DND-41 (cell line): ENCODE measurements around the gene CDKN1C.

ENCODE experiments used
- ATAC-seq: fragments of 200-7000 bp; cut with Tn5 transposase; 3 replicates; pipeline ENCODE4 v1.9.1; 2021; ENCODE audit warnings: low read depth; ENCODE audit not compliant: insufficient read depth
- DNase-seq: peaks from one replicate; pipeline ENCODE4 v3.0.0-alpha.2; 2020
- H2AFZ ChIP-seq: 2 replicates; pipeline ENCODE4 v1.6.0; 2012; ENCODE audit warnings: low read depth, low read length
- H3K27ac ChIP-seq: 2 replicates; pipeline ENCODE4 v1.5.1; 2012; ENCODE audit warnings: low read length, inconsistent platforms
- H3K27me3 ChIP-seq: fragments of 200-600 bp; sonication (generic); 2 replicates; pipeline ENCODE4 v1.6.0; 2012; ENCODE audit warnings: low read length, mild to moderate bottlenecking, inconsistent platforms; ENCODE audit not compliant: insufficient read depth, poor library complexity
- H3K36me3 ChIP-seq: 2 replicates; pipeline ENCODE4 v1.5.1; 2012; ENCODE audit warnings: low read length, inconsistent platforms; ENCODE audit not compliant: insufficient read depth
- H3K4me1 ChIP-seq: 2 replicates; pipeline ENCODE4 v1.5.1; 2012; ENCODE audit warnings: mild to moderate bottlenecking, low read length; ENCODE audit not compliant: insufficient read depth
- H3K4me2 ChIP-seq: 2 replicates; pipeline ENCODE4 v1.6.0; 2012; ENCODE audit warnings: mild to moderate bottlenecking, moderate library complexity, low read length, inconsistent platforms; ENCODE audit not compliant: insufficient read depth
- H3K4me3 ChIP-seq, 2 experiments: fragments of 200-600 bp in 1 of 2; shearing (Covaris generic) in 1 of 2; 2 replicates each; pipeline ENCODE4 v1.5.1; 2012 to 2016; ENCODE audit warnings: inconsistent platforms in 2 of 2, low read length in 2 of 2, mild to moderate bottlenecking in 2 of 2, low read depth in 1 of 2, moderate library complexity in 1 of 2
- H3K79me2 ChIP-seq: 2 replicates; pipeline ENCODE4 v1.6.0; 2012; ENCODE audit warnings: low read length, inconsistent platforms; ENCODE audit not compliant: insufficient read depth
- H3K9ac ChIP-seq: 2 replicates; pipeline ENCODE4 v1.6.0; 2012; ENCODE audit warnings: low read depth, mild to moderate bottlenecking, inconsistent platforms, low read length, moderate library complexity
- H3K9me3 ChIP-seq: 2 replicates; pipeline ENCODE4 v1.5.1; 2012; ENCODE audit warnings: low read length, moderate library complexity, mild to moderate bottlenecking, inconsistent platforms; ENCODE audit not compliant: insufficient read depth, severe bottlenecking
- H4K20me1 ChIP-seq: 2 replicates; pipeline ENCODE4 v1.6.0; 2012; ENCODE audit warnings: low read length; ENCODE audit not compliant: insufficient read depth
- EZH2 ChIP-seq: IDR thresholded peaks from 3 replicates; pipeline ENCODE4 v1.6.1; 2012; ENCODE audit warnings: borderline replicate concordance, low read depth, mild to moderate bottlenecking, moderate library complexity, low read length, inconsistent platforms; ENCODE audit not compliant: severe bottlenecking
- TF ChIP-seq, protein P1 (sequence below): IDR thresholded peaks from 2 replicates; pipeline ENCODE4 v1.5.1; 2012; ENCODE audit warnings: borderline replicate concordance, low read length, moderate library complexity, mild to moderate bottlenecking; ENCODE audit not compliant: poor library complexity, severe bottlenecking; ENCODE audit errors: extremely low read depth

CDKN1C gene

DNA sequence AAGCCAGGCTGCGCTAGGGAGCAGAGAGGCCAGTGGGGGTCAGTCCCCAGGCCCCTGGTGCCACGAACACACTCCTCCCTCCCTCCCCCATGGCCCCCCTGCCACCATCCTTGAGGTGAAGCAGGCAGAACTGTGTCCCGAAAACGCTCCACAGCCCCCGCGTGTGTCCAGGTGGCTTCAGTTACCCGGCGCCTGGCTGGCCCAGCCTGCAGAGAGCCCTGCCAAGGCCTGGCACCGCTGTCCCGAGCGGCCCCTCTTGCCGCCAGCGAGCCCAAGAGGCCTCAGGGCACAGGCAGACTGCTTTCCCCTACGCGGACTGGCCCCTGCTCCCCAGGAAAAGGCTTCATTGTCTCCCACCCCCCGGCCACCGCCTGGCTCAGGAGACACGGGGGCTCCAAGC is 27.7 kb downstream of the CDKN1C start:
- Histone ChIP-seq H3K4me1 (no peaks in the 10 kb centered on the region), H3K4me3 (no peak overlapping the region), H3K9ac (no peak overlapping the region), H2AFZ (no peak overlapping the region), H3K4me2 (no peak overlapping the region), H3K27ac (no peak overlapping the region), H3K9me3 (no peaks in the 10 kb centered on the region), H3K27me3 (no peaks in the 10 kb centered on the region), H3K79me2 (no peaks in the 10 kb centered on the region), H3K36me3 (no peaks in the 10 kb centered on the region), H4K20me1 (0 out of 2 replicates have a peak, but pooled peaks cover 5% of the 10 kb centered on the region)
- no peak for ATAC-seq
- no peak for TF ChIP-seq EZH2
- TF ChIP-seq, protein P1, sequence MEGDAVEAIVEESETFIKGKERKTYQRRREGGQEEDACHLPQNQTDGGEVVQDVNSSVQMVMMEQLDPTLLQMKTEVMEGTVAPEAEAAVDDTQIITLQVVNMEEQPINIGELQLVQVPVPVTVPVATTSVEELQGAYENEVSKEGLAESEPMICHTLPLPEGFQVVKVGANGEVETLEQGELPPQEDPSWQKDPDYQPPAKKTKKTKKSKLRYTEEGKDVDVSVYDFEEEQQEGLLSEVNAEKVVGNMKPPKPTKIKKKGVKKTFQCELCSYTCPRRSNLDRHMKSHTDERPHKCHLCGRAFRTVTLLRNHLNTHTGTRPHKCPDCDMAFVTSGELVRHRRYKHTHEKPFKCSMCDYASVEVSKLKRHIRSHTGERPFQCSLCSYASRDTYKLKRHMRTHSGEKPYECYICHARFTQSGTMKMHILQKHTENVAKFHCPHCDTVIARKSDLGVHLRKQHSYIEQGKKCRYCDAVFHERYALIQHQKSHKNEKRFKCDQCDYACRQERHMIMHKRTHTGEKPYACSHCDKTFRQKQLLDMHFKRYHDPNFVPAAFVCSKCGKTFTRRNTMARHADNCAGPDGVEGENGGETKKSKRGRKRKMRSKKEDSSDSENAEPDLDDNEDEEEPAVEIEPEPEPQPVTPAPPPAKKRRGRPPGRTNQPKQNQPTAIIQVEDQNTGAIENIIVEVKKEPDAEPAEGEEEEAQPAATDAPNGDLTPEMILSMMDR, result no peak
- no peak for DNase-seq

DNA sequence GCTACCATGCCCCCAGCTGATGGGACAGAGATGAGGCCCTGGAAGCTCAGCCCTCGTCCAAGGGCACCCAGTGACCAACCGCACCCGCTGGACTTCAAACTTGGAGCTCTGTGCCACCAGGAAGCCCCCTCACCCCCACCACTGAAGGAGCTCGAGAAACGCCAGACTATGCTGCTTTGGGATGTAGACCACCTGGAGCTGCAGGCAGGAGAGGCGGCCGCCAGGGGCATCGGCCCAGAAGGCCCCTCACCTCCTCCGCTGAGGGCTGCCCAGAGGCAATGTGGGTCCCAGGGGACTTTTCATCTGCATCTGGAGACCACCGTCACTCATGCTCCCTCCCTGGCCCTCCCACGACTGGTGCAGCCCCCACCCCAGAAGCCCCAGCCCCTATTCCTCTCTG is 28.3 kb downstream of the CDKN1C start:
- DNase-seq (no peak), ATAC-seq (no peak)
- H3K4me1 ChIP-seq, result no peaks in the 10 kb centered on the region
- no peak overlapping the region for H3K4me2 ChIP-seq
- H3K9me3 ChIP-seq, result no peaks in the 10 kb centered on the region
- TF ChIP-seq, protein P1, result no peak
- TF ChIP-seq EZH2, result no peak
- H3K27me3 ChIP-seq, result no peaks in the 10 kb centered on the region
- no peak overlapping the region for H3K4me3 ChIP-seq
- H3K36me3 ChIP-seq, result no peaks in the 10 kb centered on the region
- no peak overlapping the region for H3K27ac ChIP-seq
- no peaks in the 10 kb centered on the region for H3K79me2 ChIP-seq
- H3K9ac ChIP-seq, result no peak overlapping the region
- no peak overlapping the region for H2AFZ ChIP-seq
- H4K20me1 ChIP-seq, result 0 out of 2 replicates have a peak, but pooled peaks cover 5% of the 10 kb centered on the region

DNA sequence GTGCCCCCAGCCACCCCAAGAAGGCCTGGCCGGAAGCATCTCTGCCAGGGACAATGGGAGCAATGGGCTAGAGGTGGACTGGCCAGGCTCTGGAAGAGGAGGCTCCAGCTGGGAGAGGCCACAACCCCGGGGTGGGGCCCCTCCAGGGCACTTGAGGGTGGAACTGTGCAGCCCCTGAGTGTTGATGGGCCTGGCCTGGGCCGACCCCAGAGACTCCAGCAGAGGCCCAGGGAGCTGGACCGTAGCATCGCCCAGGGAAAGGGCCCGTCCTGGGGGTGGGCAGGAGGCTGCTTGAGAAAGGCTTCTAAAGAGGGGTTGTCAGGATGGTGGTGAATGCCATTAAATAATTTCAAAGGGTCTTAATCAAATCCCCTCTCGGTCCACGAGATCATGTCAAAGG is 30.4 kb downstream of the CDKN1C start:
- Histone ChIP-seq H3K4me2 (no peak overlapping the region), H4K20me1 (no peaks in the 10 kb centered on the region), H3K9me3 (no peaks in the 10 kb centered on the region), H3K27me3 (no peaks in the 10 kb centered on the region), H3K36me3 (no peaks in the 10 kb centered on the region), H2AFZ (no peak overlapping the region), H3K79me2 (no peaks in the 10 kb centered on the region), H3K27ac (no peak overlapping the region), H3K4me1 (no peaks in the 10 kb centered on the region), H3K9ac (no peak overlapping the region), H3K4me3 (no peak overlapping the region)
- TF ChIP-seq, protein P1, result no peak
- TF ChIP-seq EZH2, result no peak
- ATAC-seq, result no peak
- no peak for DNase-seq

DNA sequence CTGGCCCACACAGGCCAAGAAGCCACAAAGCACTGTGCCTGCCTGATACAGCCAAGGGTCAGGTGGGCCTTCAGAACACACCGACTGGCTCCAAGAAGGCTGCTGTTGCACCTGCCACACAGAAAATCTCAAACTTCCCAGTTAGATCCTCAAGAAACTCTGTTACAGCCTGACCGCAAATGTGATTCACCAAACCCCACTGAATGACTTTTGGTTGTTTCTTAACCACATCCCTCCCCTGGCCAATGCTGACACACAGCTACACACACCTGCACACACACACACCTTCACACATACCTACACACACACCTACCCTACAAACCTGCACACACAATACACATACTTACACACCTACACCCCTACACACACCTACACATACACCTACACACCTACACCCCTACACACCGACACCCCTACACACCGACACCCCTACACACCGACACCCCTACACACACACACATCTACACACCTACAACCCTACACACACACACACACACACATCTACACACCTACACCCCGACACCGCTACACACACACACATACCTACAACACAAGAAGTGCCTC is 31.5 kb downstream of the CDKN1C start:
- Histone ChIP-seq H3K4me3 (no peak overlapping the region), H3K27me3 (no peaks in the 10 kb centered on the region), H3K9me3 (no peaks in the 10 kb centered on the region), H3K9ac (no peak overlapping the region), H3K79me2 (no peaks in the 10 kb centered on the region), H3K27ac (no peak overlapping the region), H3K4me2 (no peak overlapping the region), H2AFZ (no peak overlapping the region), H3K4me1 (no peaks in the 10 kb centered on the region), H4K20me1 (no peaks in the 10 kb centered on the region), H3K36me3 (no peaks in the 10 kb centered on the region)
- DNase-seq, result no peak
- ATAC-seq, result no peak
- TF ChIP-seq, protein P1, result no peak
- TF ChIP-seq EZH2, result no peak
